SK-N-SH (cell line): ENCODE measurements around the gene ZNF438. TPM values are rescaled to one million over a fixed set of nuclear protein-coding genes. Genes with fewer than 3 reads are reported as not detected.

Experiments used
- CTCF ChIA-PET: fragments of 300-600, 350-600 bp; formaldehyde crosslinking; extraction: SDS; loops from one replicate; lab custom pipeline; 2021; lab: Yijun Ruan, JAX
- POLR2A ChIA-PET: fragments of 350-600 bp; sonication (Branson Sonifier 250); formaldehyde crosslinking; extraction: SDS; loops from one replicate; lab custom pipeline; 2020; ENCODE audit warnings: antibody characterized with exemption, inconsistent platforms; lab: Yijun Ruan, JAX
- DNase-seq: peaks from one replicate; pipeline ENCODE4 v3.0.0; 2012
- H2AFZ ChIP-seq: fragments of 200-600 bp; sonication (generic); 2 replicates; pipeline ENCODE4 v1.8.1; 2016; ENCODE audit warnings: antibody characterized with exemption, mild to moderate bottlenecking, low read depth
- H3F3A ChIP-seq: fragments of 200-600 bp; sonication (generic); replicated peaks from 2 replicates; pipeline ENCODE3; 2016; ENCODE audit warnings: antibody characterized with exemption, mild to moderate bottlenecking; ENCODE audit not compliant: insufficient read depth
- H3K27ac ChIP-seq, 2 experiments: fragments of 200-500 bp in 1 of 2; fragments of 200-600 bp in 1 of 2; sonication (Bioruptor generic) in 1 of 2; sonication (generic), shearing (Covaris generic) in 1 of 2; 2 replicates each; pipeline versions ENCODE4 v1.5.1 to v1.6.1; 2014 to 2016; ENCODE audit warnings: low read depth in 2 of 2, inconsistent platforms in 1 of 2, low read length in 1 of 2, mild to moderate bottlenecking in 1 of 2, mixed read lengths in 1 of 2
- H3K27me3 ChIP-seq: fragments of 200-600 bp; sonication (generic), shearing (Covaris generic); 2 replicates; pipeline ENCODE4 v1.6.1; 2016; ENCODE audit warnings: mixed run types; ENCODE audit not compliant: insufficient read depth
- H3K36me3 ChIP-seq, 2 experiments: fragments of 200-500 bp in 1 of 2; fragments of 200-600 bp in 1 of 2; sonication (Bioruptor generic) in 1 of 2; sonication (generic) in 1 of 2; replicated peaks in 1 of 2; 2 replicates each; pipeline versions ENCODE3 to v1.5.1; 2014 to 2016; ENCODE audit warnings: low read length in 1 of 2, mild to moderate bottlenecking in 1 of 2; ENCODE audit not compliant: insufficient read depth in 2 of 2, control insufficient read depth in 1 of 2
- H3K4me1 ChIP-seq, 2 experiments: fragments of 200-500 bp in 1 of 2; fragments of 200-600 bp in 1 of 2; sonication (Bioruptor generic) in 1 of 2; sonication (generic), shearing (Covaris generic) in 1 of 2; 2 replicates each; pipeline versions ENCODE4 v1.5.1 to v1.6.1; 2014 to 2016; ENCODE audit warnings: low read depth in 1 of 2, low read length in 1 of 2, mixed run types in 1 of 2; ENCODE audit not compliant: insufficient read depth in 2 of 2, control insufficient read depth in 1 of 2
- H3K4me2 ChIP-seq: fragments of 200-600 bp; sonication (generic), shearing (Covaris generic); 2 replicates; pipeline ENCODE4 v1.6.1; 2017; ENCODE audit warnings: mixed run types
- H3K4me3 ChIP-seq, 2 experiments: fragments of 200-500 bp in 1 of 2; fragments of 200-600 bp in 1 of 2; sonication (Bioruptor generic) in 1 of 2; sonication (generic), shearing (Covaris generic) in 1 of 2; 2 replicates each; pipeline versions ENCODE4 v1.5.1 to v1.8.1; 2014 to 2016; ENCODE audit warnings: low read depth in 2 of 2, inconsistent platforms in 1 of 2, low read length in 1 of 2, mild to moderate bottlenecking in 1 of 2, mixed read lengths in 1 of 2, moderate library complexity in 1 of 2
- H3K79me2 ChIP-seq: fragments of 200-600 bp; sonication (generic); 2 replicates; pipeline ENCODE4 v1.8.1; 2017; ENCODE audit warnings: mild to moderate bottlenecking; ENCODE audit not compliant: insufficient read depth
- H3K9ac ChIP-seq: fragments of 200-600 bp; sonication (generic); 2 replicates; pipeline ENCODE4 v1.6.1; 2017; ENCODE audit warnings: mixed run types
- H3K9me2 ChIP-seq: fragments of 200-600 bp; sonication (generic); 2 replicates; pipeline ENCODE4 v1.6.1; 2017; ENCODE audit warnings: mixed run types
- H3K9me3 ChIP-seq: fragments of 200-600 bp; sonication (generic); 2 replicates; pipeline ENCODE4 v1.6.1; 2017; ENCODE audit warnings: mixed run types, mild to moderate bottlenecking, moderate library complexity
- H4K20me1 ChIP-seq: fragments of 200-600 bp; sonication (generic); 2 replicates; pipeline ENCODE4 v1.6.1; 2017; ENCODE audit warnings: mild to moderate bottlenecking, mixed run types; ENCODE audit not compliant: insufficient read depth
- EP300 ChIP-seq, 2 experiments: IDR thresholded peaks; 2 replicates each; pipeline versions ENCODE4 v1.4.0 to v1.6.1; 2012; ENCODE audit warnings: borderline replicate concordance in 1 of 2, low read depth in 1 of 2, low read length in 1 of 2
- FOSL2 ChIP-seq: IDR thresholded peaks from 2 replicates; pipeline ENCODE4 v1.4.0; 2012; ENCODE audit warnings: low read depth, mild to moderate bottlenecking, moderate library complexity, borderline replicate concordance
- FOXM1 ChIP-seq: IDR thresholded peaks from 2 replicates; pipeline ENCODE4 v1.4.0; 2012; ENCODE audit warnings: low read depth, mild to moderate bottlenecking
- IRF3 ChIP-seq: fragments of 150-350 bp; IDR thresholded peaks from 2 replicates; pipeline ENCODE4 v1.6.1; 2016; ENCODE audit warnings: mild to moderate bottlenecking, low read depth, low read length
- JUND ChIP-seq: IDR thresholded peaks from 2 replicates; pipeline ENCODE4 v1.4.0; 2012
- MAX ChIP-seq: IDR thresholded peaks from 2 replicates; pipeline ENCODE4 v1.4.0; 2012; ENCODE audit warnings: low read depth
- RAD21 ChIP-seq: IDR thresholded peaks from 2 replicates; pipeline ENCODE4 v1.6.1; 2012; ENCODE audit warnings: mild to moderate bottlenecking, low read length
- RXRA ChIP-seq: IDR thresholded peaks from 2 replicates; pipeline ENCODE4 v1.4.0; 2012; ENCODE audit warnings: low read depth, mild to moderate bottlenecking, borderline replicate concordance
- SMC3 ChIP-seq: IDR thresholded peaks from 2 replicates; pipeline ENCODE4 v1.6.1; 2012; ENCODE audit warnings: low read depth, low read length, improper control_type of control experiment
- ZBTB33 ChIP-seq: IDR thresholded peaks from 2 replicates; pipeline ENCODE4 v1.4.0; 2012; ENCODE audit warnings: low read depth, borderline replicate concordance
- WGBS: methylation state at CpG from one replicate; pipeline ENCODE4 v1.1.6; 2017; ENCODE audit warnings: low lambda C conversion rate; 5-methylcytosine and 5-hydroxymethylcytosine counted together
- polyA plus RNA-seq, 3 experiments: library from polyadenylated mRNA; depleted of rRNA; stranded (reverse); fragments of >200 nt; gene quantifications; 2 replicates each; pipeline ENCODE4 v1.2.3, GENCODE V29; 2012

ZNF438 gene
- polyA plus RNA-seq, 1 of the 3 experiments (the other 2 are of a cell fraction), result 2.1 TPM

GRCh38 chr10:30986053-30986555 is 45.6 kb downstream of the ZNF438 start:
- Histone ChIP-seq H3K4me3 (no peak overlapping the region), H3K27me3 (no peaks in the 10 kb centered on the region), H3K27ac (no peak overlapping the region), H3K4me1 (no peaks in the 10 kb centered on the region; a peak in 1 of 4 replicates), H3K9me3 (no peaks in the 10 kb centered on the region), H3K4me2 (no peak overlapping the region), H4K20me1 (no peaks in the 10 kb centered on the region), H3K9ac (no peak overlapping the region), H3F3A (no peaks in the 10 kb centered on the region), H3K9me2 (no peaks in the 10 kb centered on the region), H3K79me2 (0 out of 2 replicates have a peak, but pooled peaks cover 4% of the 10 kb centered on the region), H3K36me3 (no peaks in the 10 kb centered on the region), H2AFZ (no peak overlapping the region)
- WGBS, result 89% methylated on average over 3 of the region's 3 CpGs
- TF ChIP-seq RXRA (no peak), MAX (no peak), RAD21 (no peak), SMC3 (no peak), IRF3 (no peak), FOSL2 (no peak), FOXM1 (no peak)
- POLR2A ChIA-PET, result no interaction called here
- CTCF ChIA-PET, result no interaction called here
- DNase-seq, result no peak

- Histone ChIP-seq H3K4me1 (no peaks in the 10 kb centered on the region; a peak in 1 of 4 replicates), H4K20me1 (no peaks in the 10 kb centered on the region), H3K36me3 (peaks cover 0 to under 1% of the 10 kb centered on the region in 2 experiments), H3K27ac (no peak overlapping the region), H3K27me3 (no peaks in the 10 kb centered on the region), H3K4me2 (no peak overlapping the region), H3K9ac (no peak overlapping the region), H3K4me3 (no peak overlapping the region), H3K9me3 (no peaks in the 10 kb centered on the region), H3K9me2 (no peaks in the 10 kb centered on the region), H2AFZ (no peak overlapping the region), H3F3A (no peaks in the 10 kb centered on the region), H3K79me2 (0 out of 2 replicates have a peak, but pooled peaks cover 4% of the 10 kb centered on the region)
- DNase-seq, result no peak
- TF ChIP-seq EP300 (IDR thresholded peaks at IDR 0.05; ENCODE audit: borderline replicate concordance in 1 of 2, low read depth in 1 of 2, low read length in 1 of 2) (no peak), RXRA (no peak), ZBTB33 (no peak), JUND (no peak)
- ChIA-PET CTCF (interaction anchor here (0.7 kb wide), 1 partner anchor 31 kb away, joined by 3 read pairs; no protein-coding TSS in a partner anchor), POLR2A (no interaction called here)
- 38% methylated on average over 1 of the region's 1 CpG for WGBS
These were observed 46.2 kb downstream of the ZNF438 start for GRCh38 chr10:30985512-30985911.
